Activated CD8-positive, alpha-beta memory T cell treated with anti-CD3 and anti-CD28 coated beads for 24 hours (primary cell): ENCODE measurements around the gene FOXK1.

Source experiments
- DNase-seq: peaks from one replicate; pipeline ENCODE4 v3.0.0-alpha.2; 2020

The FOXK1 gene

GRCh38 chr7:4745971-4746919, 64.2 kb downstream of the FOXK1 start:
- DNase-seq = no peak

- no peak for DNase-seq
Observed at GRCh38 chr7:4747013-4747412, 64.9 kb downstream of the FOXK1 start.

GRCh38 chr7:4747746-4748145, 65.7 kb downstream of the FOXK1 start:
- no peak for DNase-seq

- no peak for DNase-seq
Observed at GRCh38 chr7:4748231-4748681, 66.2 kb downstream of the FOXK1 start.

GRCh38 chr7:4749363-4749762, 67.3 kb downstream of the FOXK1 start:
- DNase-seq = no peak

- DNase-seq = no peak
Observed at GRCh38 chr7:4749798-4750197, 67.7 kb downstream of the FOXK1 start.

- no peak for DNase-seq
Observed at GRCh38 chr7:4751398-4751947, 69.4 kb downstream of the FOXK1 start.

- peak; percentile 94 for DNase-seq
Observed at GRCh38 chr7:4753598-4754432, 71.7 kb downstream of the FOXK1 start.

GRCh38 chr7:4754433-4755010, 72.4 kb downstream of the FOXK1 start:
- DNase-seq = no peak

- no peak for DNase-seq
Observed at GRCh38 chr7:4755045-4755444, 73.0 kb downstream of the FOXK1 start.

- no peak for DNase-seq
Observed at GRCh38 chr7:4758111-4758510, 76.0 kb downstream of the FOXK1 start.

- DNase-seq = no peak
Observed at GRCh38 chr7:4758791-4759190, 76.7 kb downstream of the FOXK1 start.

- no peak for DNase-seq
Observed at GRCh38 chr7:4759211-4759610, 77.1 kb downstream of the FOXK1 start.

- DNase-seq = no peak
Observed at GRCh38 chr7:4760952-4761351, 78.9 kb downstream of the FOXK1 start.

- DNase-seq = no peak
Observed at GRCh38 chr7:4762121-4763055, 80.3 kb downstream of the FOXK1 start.

GRCh38 chr7:4763091-4763793, 81.1 kb downstream of the FOXK1 start:
- DNase-seq = no peak

- DNase-seq = no peak
Observed at GRCh38 chr7:4763794-4764185, 81.7 kb downstream of the FOXK1 start.

- DNase-seq = no peak
Observed at GRCh38 chr7:4764402-4765007, 82.4 kb downstream of the FOXK1 start.

- no peak for DNase-seq
Observed at GRCh38 chr7:4765776-4766490, 83.8 kb downstream of the FOXK1 start.
